K562 (cell line): ENCODE data around the gene RINL. TPM values are rescaled to one million over a fixed set of nuclear protein-coding genes. Genes with fewer than 3 reads are reported as not detected.

Experiments used
- CBFA2T2 ChIP-seq: fragments of 450-650 bp; conservative IDR thresholded peaks from 2 replicates; pipeline ENCODE4 v1.6.1; 2017; ENCODE audit warnings: mild to moderate bottlenecking
- CBFB ChIP-seq: sonication (generic); formaldehyde crosslinking; IDR thresholded peaks from 2 replicates; pipeline ENCODE4 v1.4.0; 2020; ENCODE audit warnings: mild to moderate bottlenecking, missing genetic modification reagents
- CGGBP1 ChIP-seq: fragments of 250-450 bp; sonication (Bioruptor Pico); IDR thresholded peaks from 2 replicates; pipeline ENCODE4 v1.9.0; 2021; ENCODE audit warnings: mild to moderate bottlenecking
- HDAC6 ChIP-seq: IDR thresholded peaks from 2 replicates; pipeline ENCODE4 v1.6.1; 2012; ENCODE audit warnings: low read depth, mild to moderate bottlenecking, control low read depth, inconsistent platforms, low read length, moderate library complexity
- HLTF ChIP-seq: fragments of 450-650 bp; IDR thresholded peaks from 2 replicates; pipeline ENCODE4 v1.6.1; 2016
- MIER1 ChIP-seq: fragments of 450-650 bp; IDR thresholded peaks from 2 replicates; pipeline ENCODE4 v1.6.1; 2016; ENCODE audit warnings: antibody characterized with exemption, mild to moderate bottlenecking, low read depth
- NCOA6 ChIP-seq: fragments of 450-650 bp; IDR thresholded peaks from 2 replicates; pipeline ENCODE4 v1.6.1; 2017; ENCODE audit warnings: mild to moderate bottlenecking
- NFYB ChIP-seq: IDR thresholded peaks from 2 replicates; pipeline ENCODE4 v1.6.1; 2011; ENCODE audit warnings: mild to moderate bottlenecking, moderate library complexity; ENCODE audit not compliant: insufficient read length; ENCODE audit errors: extremely low read depth
- RBFOX2 ChIP-seq: fragments of 200-400 bp; formaldehyde crosslinking; IDR thresholded peaks from 2 replicates; pipeline ENCODE4 v1.6.1; 2017; ENCODE audit warnings: low read depth, mild to moderate bottlenecking, low read length, moderate library complexity
- RBM34 ChIP-seq: fragments of 200-400 bp; formaldehyde crosslinking; IDR thresholded peaks from 2 replicates; pipeline ENCODE4 v1.6.1; 2018; ENCODE audit warnings: low read length, borderline replicate concordance; ENCODE audit not compliant: insufficient read depth
- RCOR1 ChIP-seq, 2 experiments: IDR thresholded peaks; 2 replicates each; pipeline ENCODE4 v1.6.1; 2012; ENCODE audit warnings: low read depth in 2 of 2, low read length in 2 of 2, borderline replicate concordance in 1 of 2, improper control_type of control experiment in 1 of 2
- TAF9B ChIP-seq: fragments of 450-650 bp; IDR thresholded peaks from 2 replicates; pipeline ENCODE4 v1.6.1; 2018; ENCODE audit warnings: mild to moderate bottlenecking; ENCODE audit not compliant: partially characterized antibody
- TAL1 ChIP-seq: fragments of 450-650 bp; IDR thresholded peaks from 2 replicates; pipeline ENCODE4 v1.6.1; 2016; ENCODE audit warnings: mild to moderate bottlenecking
- TEAD1 ChIP-seq, 2 experiments: fragments of 450-650 bp in 1 of 2; sonication (generic) in 1 of 2; formaldehyde crosslinking; IDR thresholded peaks; 2 replicates each; pipeline versions ENCODE4 v1.4.0 to v1.8.0; 2020 to 2022; ENCODE audit warnings: mild to moderate bottlenecking in 2 of 2, missing genetic modification reagents in 1 of 2
- ZNF407 ChIP-seq: fragments of 450-650 bp; IDR thresholded peaks from 2 replicates; pipeline ENCODE4 v1.6.1; 2016; ENCODE audit warnings: low read depth
- polyA plus RNA-seq, 8 experiments: library from polyadenylated mRNA; depleted of rRNA in 4 of 8; stranded (reverse) in 5 of 8; unstranded in 3 of 8; fragments of >200 nt; fragmentation: Nextera tagmentation in 2 of 8; fragmentation: Illumina TruSeq in 1 of 8; extraction: Ambion mirVana in 2 of 8; extraction: Trizol in 1 of 8; gene quantifications; 2 replicates each; pipeline versions ENCODE4 v1.2.1 to v1.2.3, GENCODE V29; 2011 to 2014; ENCODE audit warnings: inconsistent platforms in 1 of 8, missing spikeins in 1 of 8
- total RNA-seq, 7 experiments: library from RNA; depleted of rRNA in 6 of 7; stranded (reverse); fragments of >200 nt in 6 of 7; fragmentation: Illumina TruSeq in 2 of 7; extraction: Trizol in 2 of 7; gene quantifications; 2 replicates each; pipeline versions ENCODE4 v1.2.1 to v1.2.3, GENCODE V29; 2011 to 2021; ENCODE audit warnings: low replicate concordance in 1 of 7

RINL gene
- total and polyA plus RNA-seq, 9 of the 15 experiments (the other 6 are each of a cell fraction or from before 2014, with no cell fraction given) = 0.82 to 10.9 (median 4.9) TPM

- TF ChIP-seq ZNF407 (no peak), HLTF (no peak), TEAD1 (CRISPR knock-in tag; IDR thresholded peaks at IDR 0.05) (no peak), NFYB (no peak), HDAC6 (no peak), CGGBP1 (CRISPR knock-in tag) (no peak), CBFA2T2 (no peak), RBFOX2 (no peak), NCOA6 (no peak), RBM34 (no peak), MIER1 (no peak), TAL1 (no peak), TAF9B (no peak), CBFB (CRISPR knock-in tag) (no peak), RCOR1 (IDR thresholded peaks at IDR 0.05; ENCODE audit: borderline replicate concordance in 1 of 2, low read depth in 2 of 2, low read length in 2 of 2) (0 out of 4 replicates have a peak, but pooled peaks of 1 of the 2 experiments have one; percentile 28)
Observed at GRCh38 chr19:38830039-38830733, 47.9 kb downstream of the RINL start (continued).
